Coronary artery (tissue), 2 donors: ENCODE data around the gene SLX4.

ENCODE experiments used
- DNase-seq: peaks from one replicate; pipeline ENCODE4 v3.0.0-alpha.2; 2017; ENCODE audit warnings: low spot score
- H3K27ac ChIP-seq, 2 donors: fragments of 200-600 bp; sonication (generic); one replicate each; pipeline ENCODE4 v1.5.1; 2016 to 2019
- H3K4me3 ChIP-seq: fragments of 200-600 bp; sonication (generic); 2 replicates; pipeline ENCODE4 v1.5.1; 2016; ENCODE audit warnings: mild to moderate bottlenecking, moderate library complexity
- TF ChIP-seq, protein P1 (sequence below): fragments of 200-600 bp; sonication (generic); IDR thresholded peaks from one replicate; pipeline ENCODE4 v1.5.1; 2019; ENCODE audit warnings: antibody characterized with exemption

Gene SLX4

DNA sequence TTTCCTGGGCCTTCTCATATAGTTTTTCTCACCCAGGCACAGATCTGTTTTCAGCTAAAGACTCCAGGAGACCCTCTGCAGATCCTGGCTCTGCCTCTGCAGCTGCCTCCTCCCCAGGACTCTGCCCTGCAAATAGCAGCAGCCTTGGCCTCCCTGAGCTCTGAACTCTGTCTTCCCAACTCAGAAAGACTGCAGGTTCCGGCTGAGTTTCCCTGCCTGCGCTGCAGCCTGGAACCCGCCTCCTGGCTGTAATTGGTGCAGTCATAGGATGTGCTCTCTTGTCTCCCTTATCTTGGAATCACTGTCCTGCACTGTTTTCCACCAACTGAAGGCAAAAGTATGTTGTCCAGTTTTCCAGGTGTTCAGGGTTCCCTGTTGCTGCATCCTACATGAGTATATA is 28.8 kb upstream of the SLX4 start:
- no peak for DNase-seq
- TF ChIP-seq, protein P1, sequence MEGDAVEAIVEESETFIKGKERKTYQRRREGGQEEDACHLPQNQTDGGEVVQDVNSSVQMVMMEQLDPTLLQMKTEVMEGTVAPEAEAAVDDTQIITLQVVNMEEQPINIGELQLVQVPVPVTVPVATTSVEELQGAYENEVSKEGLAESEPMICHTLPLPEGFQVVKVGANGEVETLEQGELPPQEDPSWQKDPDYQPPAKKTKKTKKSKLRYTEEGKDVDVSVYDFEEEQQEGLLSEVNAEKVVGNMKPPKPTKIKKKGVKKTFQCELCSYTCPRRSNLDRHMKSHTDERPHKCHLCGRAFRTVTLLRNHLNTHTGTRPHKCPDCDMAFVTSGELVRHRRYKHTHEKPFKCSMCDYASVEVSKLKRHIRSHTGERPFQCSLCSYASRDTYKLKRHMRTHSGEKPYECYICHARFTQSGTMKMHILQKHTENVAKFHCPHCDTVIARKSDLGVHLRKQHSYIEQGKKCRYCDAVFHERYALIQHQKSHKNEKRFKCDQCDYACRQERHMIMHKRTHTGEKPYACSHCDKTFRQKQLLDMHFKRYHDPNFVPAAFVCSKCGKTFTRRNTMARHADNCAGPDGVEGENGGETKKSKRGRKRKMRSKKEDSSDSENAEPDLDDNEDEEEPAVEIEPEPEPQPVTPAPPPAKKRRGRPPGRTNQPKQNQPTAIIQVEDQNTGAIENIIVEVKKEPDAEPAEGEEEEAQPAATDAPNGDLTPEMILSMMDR = no peak
- H3K4me3 ChIP-seq = no peak overlapping the region
- no peak overlapping the region for H3K27ac ChIP-seq

DNA sequence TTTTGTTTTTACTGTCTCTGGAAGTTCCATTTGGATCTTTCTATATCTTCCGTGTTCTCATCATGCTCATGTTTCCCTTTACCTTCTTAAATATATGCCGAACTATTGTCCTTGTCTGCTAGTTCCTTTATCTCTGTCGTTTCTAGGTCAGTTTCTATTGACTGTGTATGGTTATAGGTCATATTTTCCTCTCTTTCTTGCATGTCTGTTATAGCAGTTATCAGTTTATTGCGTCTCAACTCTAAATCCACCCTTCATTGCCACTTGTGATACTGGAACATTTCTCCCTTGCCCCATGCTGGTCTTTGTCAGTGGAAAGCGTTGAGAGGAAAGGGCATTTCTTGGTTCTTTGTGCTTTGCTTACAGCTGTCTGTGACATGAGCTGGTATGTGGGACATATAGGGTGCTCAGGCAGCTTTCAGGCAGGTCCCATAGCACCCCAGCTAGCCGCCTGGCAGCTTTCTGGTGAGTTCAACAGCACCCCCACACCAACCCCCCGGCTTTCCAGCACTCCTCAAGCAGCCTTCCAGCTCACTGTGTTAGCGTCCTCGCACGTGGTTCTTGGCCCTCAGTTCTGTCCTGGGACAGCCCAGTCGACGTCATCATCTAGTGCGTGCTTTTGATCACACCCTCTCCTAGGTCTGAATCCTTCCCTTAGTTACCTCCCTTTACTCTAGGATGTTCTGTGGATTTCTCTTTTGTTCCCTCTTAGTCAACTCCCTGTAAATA is 27.7 kb upstream of the SLX4 start:
- H3K27ac ChIP-seq = no peak overlapping the region
- TF ChIP-seq, protein P1 = no peak
- DNase-seq = no peak
- H3K4me3 ChIP-seq = no peak overlapping the region

DNA sequence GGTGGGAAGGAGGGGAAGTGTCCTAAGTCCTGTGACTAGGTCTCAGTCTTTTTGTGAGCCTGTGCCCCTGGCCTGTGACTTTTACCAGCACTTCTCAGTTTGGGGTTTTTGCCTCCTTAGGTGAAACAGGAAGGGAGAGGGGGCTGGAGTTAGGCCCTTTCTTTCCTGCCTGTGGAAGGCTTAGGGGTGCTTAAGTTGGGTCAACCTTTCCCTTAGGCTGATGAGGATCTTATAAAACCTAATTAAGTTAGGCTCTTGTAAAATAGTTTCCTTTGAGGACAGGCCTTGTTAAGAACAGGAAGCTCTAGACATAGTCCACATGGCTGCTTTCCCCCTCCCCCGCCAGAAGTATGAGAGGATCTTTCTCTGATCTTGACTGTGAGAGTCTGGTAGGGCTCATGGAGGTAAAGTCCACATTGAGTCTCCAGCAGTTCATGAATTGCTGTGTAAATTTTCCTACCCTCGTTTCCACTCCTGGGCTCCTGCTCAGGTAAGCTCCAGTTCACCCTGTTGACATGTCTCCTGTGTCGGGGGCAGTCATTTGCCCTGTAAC is 26.0 kb upstream of the SLX4 start:
- Histone ChIP-seq H3K4me3 (no peak overlapping the region), H3K27ac (no peak overlapping the region)
- TF ChIP-seq, protein P1 = no peak
- DNase-seq = no peak

DNA sequence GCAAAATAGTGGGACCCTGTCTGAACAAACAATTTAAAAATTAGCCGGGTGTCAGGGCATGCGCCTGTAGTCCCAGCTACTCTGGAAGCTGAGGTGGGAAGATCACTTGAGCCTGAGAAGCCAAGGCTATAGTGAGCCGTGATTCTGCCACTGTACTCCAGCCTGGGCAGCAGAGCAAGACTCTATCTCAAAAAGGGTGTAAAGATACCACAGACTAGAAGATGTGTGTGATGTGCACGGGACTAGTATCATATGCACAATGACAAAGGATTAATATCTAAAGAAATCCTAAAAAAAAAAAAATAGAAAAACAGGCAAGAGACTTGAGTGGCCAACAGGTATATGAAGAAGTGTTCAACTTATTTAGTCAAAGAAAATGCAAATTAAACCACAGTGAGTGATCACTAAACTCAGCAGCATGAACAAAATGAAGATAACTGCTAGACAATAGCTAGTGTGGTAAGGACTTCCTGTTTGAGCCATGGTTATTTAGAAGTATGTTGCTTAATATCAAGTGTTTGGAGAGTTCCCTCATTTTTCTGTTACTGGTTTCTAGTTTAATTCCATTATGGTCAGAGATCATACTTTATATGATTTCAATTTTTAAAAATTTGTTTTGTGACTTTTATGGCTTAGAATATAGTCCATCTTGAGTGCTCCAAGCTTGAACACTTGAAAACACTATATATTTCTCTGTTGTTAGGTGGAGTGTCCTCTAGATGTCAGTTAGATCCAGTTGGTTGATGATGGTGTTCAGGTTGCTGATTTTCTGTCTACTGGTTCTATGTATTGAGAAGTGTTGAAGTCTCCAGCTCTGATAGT is 14.7 kb upstream of the SLX4 start:
- Histone ChIP-seq H3K27ac (no peak overlapping the region), H3K4me3 (no peak overlapping the region)
- TF ChIP-seq, protein P1 = no peak
- no peak for DNase-seq

DNA sequence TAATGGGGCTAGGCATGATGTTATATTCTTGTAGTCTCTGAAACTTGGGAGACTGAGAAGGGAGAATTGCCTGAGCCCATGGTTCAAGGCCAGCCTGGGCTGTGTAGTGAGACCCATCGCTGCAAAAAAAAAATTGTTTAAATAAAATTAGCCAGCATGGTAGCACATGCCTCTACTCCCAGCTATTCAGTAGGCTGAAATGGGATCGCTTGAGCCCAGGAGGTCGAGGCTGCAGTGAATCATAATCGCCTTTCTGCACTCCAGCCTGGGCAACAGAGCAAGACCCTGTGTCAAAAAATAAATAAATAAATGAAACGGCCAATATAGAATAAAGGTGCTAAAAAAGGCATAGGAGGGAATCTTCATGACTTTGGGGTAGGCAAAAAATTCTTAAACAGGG is 13.9 kb upstream of the SLX4 start:
- no peak for DNase-seq
- H3K4me3 ChIP-seq = no peak overlapping the region
- H3K27ac ChIP-seq = no peak overlapping the region
- TF ChIP-seq, protein P1 = no peak

DNA sequence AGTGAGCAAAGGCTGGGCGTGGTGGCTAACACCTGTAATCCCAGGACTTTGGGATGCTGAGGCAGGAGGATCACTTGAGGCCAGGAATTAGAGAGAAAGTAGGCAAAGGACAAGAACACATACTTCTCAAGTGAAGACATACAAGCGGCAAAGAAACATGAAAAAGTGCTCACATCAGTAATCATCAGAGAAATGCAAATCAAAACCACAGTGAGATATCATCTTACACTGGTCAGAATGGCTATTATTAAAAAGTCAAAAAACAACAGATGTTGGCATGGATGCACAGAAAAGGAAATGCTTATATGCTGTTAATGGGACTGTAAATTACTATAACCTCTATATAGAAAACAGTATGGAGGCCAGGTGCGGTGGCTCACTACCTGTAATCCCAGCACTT is 12.2 kb upstream of the SLX4 start:
- Histone ChIP-seq H3K27ac (no peak overlapping the region), H3K4me3 (no peak overlapping the region)
- TF ChIP-seq, protein P1 = no peak
- DNase-seq = no peak
